ENCODE results near the gene GARRE1. TPM values are rescaled to one million over a fixed set of nuclear protein-coding genes. Genes with fewer than 3 reads are reported as not detected.

The GARRE1 gene
- total and polyA plus RNA-seq, 2 of the 8 experiments (the other 6 are each of a cell fraction or from before 2014, with no cell fraction given): 16.4 to 23.1 TPM

DNA sequence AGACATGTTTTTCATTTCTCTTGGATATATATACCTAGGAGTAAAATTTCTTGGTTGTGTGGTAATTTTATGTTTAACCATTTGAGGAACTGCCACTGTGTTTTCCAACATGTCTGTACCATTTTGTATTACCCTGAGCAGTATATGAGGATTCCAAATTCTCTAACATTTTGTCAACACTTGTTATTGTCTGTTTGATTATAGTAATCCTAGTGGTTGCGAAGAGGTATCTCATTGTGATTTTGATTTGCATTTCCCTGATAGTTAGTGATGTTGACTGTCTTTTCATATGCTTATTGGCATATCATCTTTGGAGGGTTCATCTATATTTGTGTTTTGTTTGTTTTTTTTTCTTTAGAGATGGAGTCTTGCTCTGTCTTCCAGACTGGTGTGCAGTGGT, 21.4 kb downstream of the GARRE1 start (continued):
- TF ChIP-seq NANOG (IDR thresholded peaks at IDR 0.05; ENCODE audit: insufficient read depth, low read depth, low read length, poor library complexity, severe bottlenecking): no peak
- TF ChIP-seq, protein P1, sequence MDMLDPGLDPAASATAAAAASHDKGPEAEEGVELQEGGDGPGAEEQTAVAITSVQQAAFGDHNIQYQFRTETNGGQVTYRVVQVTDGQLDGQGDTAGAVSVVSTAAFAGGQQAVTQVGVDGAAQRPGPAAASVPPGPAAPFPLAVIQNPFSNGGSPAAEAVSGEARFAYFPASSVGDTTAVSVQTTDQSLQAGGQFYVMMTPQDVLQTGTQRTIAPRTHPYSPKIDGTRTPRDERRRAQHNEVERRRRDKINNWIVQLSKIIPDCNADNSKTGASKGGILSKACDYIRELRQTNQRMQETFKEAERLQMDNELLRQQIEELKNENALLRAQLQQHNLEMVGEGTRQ (IDR thresholded peaks at IDR 0.05; ENCODE audit: low read length): no peak
- no peak for TF ChIP-seq E2F6 (IDR thresholded peaks at IDR 0.05)
- no peak for TF ChIP-seq SIN3A (conservative IDR thresholded peaks at IDR 0.05 in 1 of 2, IDR thresholded peaks at IDR 0.05 in 1 of 2; ENCODE audit: low read depth in 1 of 2, low read length in 2 of 2)
- TF ChIP-seq SRF (IDR thresholded peaks at IDR 0.05; ENCODE audit: low read depth, low read length): no peak
- TF ChIP-seq BCL11A (IDR thresholded peaks at IDR 0.05; ENCODE audit: low read depth in 2 of 2, low read length in 2 of 2): no peak

Measured in H1 (cell line).